ENCODE data around the gene SH3RF3.
"Not testable (repeated sequence)": the region's sequence is repeated elsewhere in the genome, so short reads cannot be mapped to it uniquely, and the experiment has no call there.

Gene SH3RF3

DNA sequence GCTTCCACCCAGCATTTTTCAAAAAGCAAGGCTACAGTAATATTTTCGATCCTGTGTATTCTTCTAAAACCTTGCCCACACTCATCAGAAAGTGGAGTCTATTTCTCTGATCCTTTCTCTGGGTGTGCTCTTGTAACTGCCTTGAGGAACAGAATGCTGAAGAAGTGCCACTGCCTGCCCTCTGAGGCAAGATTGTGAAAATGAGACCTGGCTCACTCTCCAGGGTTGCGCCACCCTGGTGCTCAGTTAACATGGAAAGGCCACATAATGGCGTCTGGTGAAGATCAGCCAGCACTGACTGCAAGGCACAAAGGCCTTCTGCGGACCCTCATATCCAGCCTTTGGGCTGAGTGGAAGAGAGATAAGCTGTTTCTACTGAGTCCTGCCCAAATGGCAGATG is 11.2 kb upstream of the SH3RF3 start:
- DNase-seq (ENCODE audit: extremely low read depth, low read depth), result no peak
- TF ChIP-seq, protein P1, sequence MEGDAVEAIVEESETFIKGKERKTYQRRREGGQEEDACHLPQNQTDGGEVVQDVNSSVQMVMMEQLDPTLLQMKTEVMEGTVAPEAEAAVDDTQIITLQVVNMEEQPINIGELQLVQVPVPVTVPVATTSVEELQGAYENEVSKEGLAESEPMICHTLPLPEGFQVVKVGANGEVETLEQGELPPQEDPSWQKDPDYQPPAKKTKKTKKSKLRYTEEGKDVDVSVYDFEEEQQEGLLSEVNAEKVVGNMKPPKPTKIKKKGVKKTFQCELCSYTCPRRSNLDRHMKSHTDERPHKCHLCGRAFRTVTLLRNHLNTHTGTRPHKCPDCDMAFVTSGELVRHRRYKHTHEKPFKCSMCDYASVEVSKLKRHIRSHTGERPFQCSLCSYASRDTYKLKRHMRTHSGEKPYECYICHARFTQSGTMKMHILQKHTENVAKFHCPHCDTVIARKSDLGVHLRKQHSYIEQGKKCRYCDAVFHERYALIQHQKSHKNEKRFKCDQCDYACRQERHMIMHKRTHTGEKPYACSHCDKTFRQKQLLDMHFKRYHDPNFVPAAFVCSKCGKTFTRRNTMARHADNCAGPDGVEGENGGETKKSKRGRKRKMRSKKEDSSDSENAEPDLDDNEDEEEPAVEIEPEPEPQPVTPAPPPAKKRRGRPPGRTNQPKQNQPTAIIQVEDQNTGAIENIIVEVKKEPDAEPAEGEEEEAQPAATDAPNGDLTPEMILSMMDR (IDR thresholded peaks at IDR 0.05; ENCODE audit: low read depth, low read length), result no peak

DNA sequence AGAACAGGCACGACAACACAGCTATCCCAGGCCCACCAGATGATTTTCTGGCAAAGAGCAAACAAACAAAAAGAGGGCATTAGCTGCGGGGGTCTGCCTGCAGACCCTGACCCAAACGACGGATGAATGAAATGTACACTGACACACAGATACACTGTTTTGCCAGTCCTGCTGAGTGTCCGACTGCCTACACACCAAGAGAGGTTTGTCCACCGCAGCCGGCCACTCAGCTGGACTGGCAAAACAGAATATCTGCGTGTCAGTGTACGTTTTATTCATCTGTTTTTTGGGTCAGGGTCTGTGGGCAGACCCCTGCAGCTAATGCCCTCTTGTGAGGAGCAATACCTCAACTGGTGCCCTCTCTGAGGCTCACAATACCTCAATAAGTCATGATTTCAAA is 10.7 kb upstream of the SH3RF3 start:
- TF ChIP-seq, protein P1 (IDR thresholded peaks at IDR 0.05; ENCODE audit: low read depth, low read length), result no peak
- DNase-seq (ENCODE audit: extremely low read depth, low read depth), result no peak

DNA sequence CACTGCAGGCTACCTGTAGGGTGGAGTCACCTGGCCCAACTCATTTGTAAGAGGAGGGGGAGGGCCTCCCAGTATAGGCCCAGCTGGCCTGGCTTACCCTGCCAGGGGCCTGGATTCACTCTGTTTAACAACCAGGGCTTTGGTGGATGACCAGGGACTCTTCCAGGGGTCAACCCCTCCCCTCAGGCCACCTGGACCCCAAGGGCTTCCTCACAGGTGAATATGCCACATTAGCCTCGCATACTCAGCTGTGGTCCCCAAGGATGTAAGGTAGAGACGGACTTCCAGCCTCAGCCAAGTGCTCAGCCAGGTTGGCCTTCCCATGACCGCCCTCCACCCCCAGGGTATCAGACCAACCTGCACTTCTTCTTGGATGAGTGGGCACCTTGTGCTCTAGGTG is 8.8 kb upstream of the SH3RF3 start:
- DNase-seq (ENCODE audit: extremely low read depth, low read depth), result no peak
- TF ChIP-seq, protein P1 (IDR thresholded peaks at IDR 0.05; ENCODE audit: low read depth, low read length), result no peak

DNA sequence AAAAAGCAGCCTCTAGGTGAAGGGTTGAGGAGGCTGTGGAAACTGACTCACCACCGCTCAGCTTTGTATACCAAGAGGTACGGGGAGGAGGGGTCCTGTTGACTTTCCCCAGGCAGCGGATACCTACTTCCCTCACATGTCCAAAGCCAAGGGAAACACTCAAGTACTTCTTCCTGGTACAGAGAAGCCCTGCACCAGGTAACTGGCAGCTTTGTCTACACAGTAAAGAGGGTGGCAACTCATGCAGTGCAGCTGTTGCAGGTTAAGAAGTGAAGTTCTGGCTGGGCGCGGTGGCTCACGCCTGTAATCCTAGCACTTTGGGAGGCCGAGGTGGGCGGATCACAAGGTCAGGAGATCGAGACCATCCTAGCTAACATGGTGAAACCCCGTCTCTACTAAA is 8.3 kb upstream of the SH3RF3 start:
- not testable (repeated sequence) for DNase-seq (ENCODE audit: extremely low read depth, low read depth)

DNA sequence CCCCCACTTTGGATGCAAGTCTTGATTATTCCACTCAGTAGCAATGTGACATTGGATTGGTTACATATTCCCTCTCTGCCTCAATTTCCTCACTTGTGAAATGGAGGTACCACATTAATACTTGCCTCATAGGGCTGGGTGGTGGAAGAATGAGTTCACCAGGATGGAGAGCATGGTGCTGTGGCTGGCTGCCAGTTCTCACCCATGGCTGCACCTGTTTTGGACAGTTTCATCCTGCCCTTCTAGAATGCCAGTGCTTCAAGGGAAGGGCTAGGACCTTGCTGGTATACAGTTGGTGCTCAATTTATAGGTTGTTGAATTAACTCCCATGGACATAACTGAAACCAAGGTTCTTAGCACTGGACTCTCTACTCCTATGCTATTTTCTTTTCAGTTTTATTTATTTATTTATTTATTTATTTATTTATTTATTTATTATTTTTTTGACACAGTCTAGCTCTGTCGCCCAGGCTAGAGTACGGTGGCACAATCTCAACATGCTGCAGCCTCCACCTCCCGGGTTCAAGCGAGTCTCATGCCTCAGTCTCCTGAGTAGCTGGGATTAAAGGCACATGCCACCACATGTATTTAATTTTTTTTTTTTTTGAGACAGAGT is 5.3 kb upstream of the SH3RF3 start:
- no peak for DNase-seq (ENCODE audit: extremely low read depth, low read depth)
- TF ChIP-seq, protein P1 (IDR thresholded peaks at IDR 0.05; ENCODE audit: low read depth, low read length), result no peak

DNA sequence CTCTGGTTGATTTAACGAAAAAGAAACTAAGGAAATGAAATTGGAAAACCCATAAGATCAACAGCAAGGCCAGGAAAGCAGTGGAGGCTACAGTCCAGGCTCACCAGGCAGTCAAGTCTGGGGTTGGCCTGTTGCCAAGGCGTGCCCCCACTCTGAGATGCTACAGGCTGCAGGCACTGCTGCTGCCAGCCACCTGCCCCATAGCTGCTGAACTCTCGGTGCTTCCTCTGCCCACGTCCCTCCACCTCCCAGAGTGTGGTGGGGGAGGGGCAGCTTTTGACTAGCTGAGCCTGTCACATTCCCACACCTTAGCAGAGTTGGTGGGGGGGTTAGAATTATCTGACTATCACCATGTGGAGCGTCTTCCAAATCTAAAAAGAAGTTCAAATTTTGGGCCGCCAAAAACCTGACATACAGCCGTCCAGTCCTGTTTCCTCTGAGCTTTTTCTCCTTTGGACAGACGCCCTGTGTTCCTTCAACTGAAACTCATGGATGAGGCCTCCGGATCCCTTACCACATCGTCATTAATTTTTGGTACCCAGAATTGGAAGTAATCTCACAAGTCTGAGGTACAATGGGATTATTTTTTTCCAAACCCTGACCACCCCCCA is 3.9 kb upstream of the SH3RF3 start:
- TF ChIP-seq, protein P1 (IDR thresholded peaks at IDR 0.05; ENCODE audit: low read depth, low read length), result no peak

DNA sequence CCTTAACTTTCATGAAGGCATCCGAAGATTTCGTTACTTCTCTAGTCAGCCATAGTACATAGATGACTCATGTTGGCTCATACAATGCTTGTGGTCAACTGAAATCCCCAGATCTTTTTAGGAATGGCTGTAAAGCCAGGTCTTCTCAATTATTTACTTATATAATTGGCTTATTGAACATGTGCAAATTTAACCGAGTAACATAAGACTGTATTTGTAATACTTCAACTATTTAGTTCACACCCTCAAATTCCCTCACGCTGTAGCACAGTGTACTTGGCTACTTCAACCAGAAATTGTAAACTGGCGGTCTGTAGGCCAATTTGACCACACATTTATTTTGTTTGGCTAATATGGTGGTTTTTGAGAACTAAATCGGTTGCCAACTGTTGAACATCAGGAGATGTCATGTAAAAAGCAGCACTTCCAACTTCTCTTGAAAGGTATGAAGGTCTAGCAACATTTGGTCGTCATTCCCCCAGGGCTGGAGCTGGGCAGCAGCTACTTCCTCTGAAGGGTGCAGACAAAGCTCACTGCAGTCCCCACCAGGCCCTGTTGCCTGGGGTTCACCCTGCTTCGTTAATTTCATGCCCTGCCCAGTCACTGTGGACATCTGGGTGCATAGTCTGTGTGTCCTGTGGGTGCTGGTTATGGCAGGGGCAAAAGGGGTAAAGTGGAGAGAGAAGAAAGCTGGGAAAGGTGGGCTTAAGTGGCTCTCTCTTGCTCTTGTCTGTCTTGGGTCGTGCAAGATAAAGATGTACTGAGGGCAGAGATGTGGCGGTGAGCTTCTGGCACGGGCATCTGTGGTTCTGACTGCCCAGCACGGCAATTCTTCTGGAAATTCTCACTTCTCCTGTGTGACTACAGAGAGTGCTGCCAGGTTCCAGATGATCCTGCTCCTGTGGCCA is 3.2 kb upstream of the SH3RF3 start:
- DNase-seq (ENCODE audit: extremely low read depth, low read depth), result peak; percentile 92

More for the DNA sequence above, 3.9 kb upstream of the SH3RF3 start:
- no peak for DNase-seq (ENCODE audit: extremely low read depth, low read depth)

More for the DNA sequence above, 3.2 kb upstream of the SH3RF3 start:
- TF ChIP-seq, protein P1 (IDR thresholded peaks at IDR 0.05; ENCODE audit: low read depth, low read length), result no peak

Data from AG09319 (cell line).